Naive thymus-derived CD4-positive, alpha-beta T cell (primary cell): ENCODE data around the gene SYNGR4. TPM values are rescaled to one million over a fixed set of nuclear protein-coding genes. Genes with fewer than 3 reads are reported as not detected.

Source experiments
- ATAC-seq: fragments of 150-1000 bp; cut with Tn5 transposase; 2 replicates; pipeline ENCODE4 v1.10.0; 2021; ENCODE audit warnings: mild to moderate bottlenecking, moderate library complexity
- CTCF ChIA-PET: fragments of 350-600 bp; sonication (Branson Sonifier 250); formaldehyde crosslinking; loops from one replicate; lab custom pipeline; 2021; ENCODE audit warnings: antibody characterized with exemption; lab: Charles Lee
- POLR2A ChIA-PET: fragments of 350-600 bp; sonication (Branson Sonifier 250); formaldehyde crosslinking; loops from one replicate; lab custom pipeline; 2021; ENCODE audit warnings: antibody characterized with exemption, inconsistent platforms; lab: Charles Lee
- DNase-seq, 9 donors: peaks; one replicate each; pipeline versions ENCODE4 v3.0.0 to v3.0.0-alpha.2; 2020 to 2022; ENCODE audit warnings: mixed read lengths in 1 of 9
- H3K27ac ChIP-seq: one replicate; pipeline ENCODE4 v1.7.0; 2013; ENCODE audit warnings: mild to moderate bottlenecking, low read depth, low read length, moderate library complexity
- H3K27me3 ChIP-seq, 2 donors: one replicate each; pipeline ENCODE4 v1.7.0; 2013; ENCODE audit warnings: low read length in 2 of 2, mild to moderate bottlenecking in 2 of 2, moderate library complexity in 2 of 2; ENCODE audit not compliant: control insufficient read depth in 2 of 2, insufficient read depth in 2 of 2
- H3K36me3 ChIP-seq, 3 experiments: 1 replicate in 2 of 3; 2 replicates in 1 of 3; pipeline ENCODE4 v1.7.0; 2013; ENCODE audit warnings: low read length in 3 of 3, mild to moderate bottlenecking in 3 of 3, moderate library complexity in 1 of 3; ENCODE audit not compliant: insufficient read depth in 3 of 3, control insufficient read depth in 2 of 3
- H3K4me1 ChIP-seq, 2 donors: one replicate each; pipeline ENCODE4 v1.7.0; 2013; ENCODE audit warnings: low read length in 2 of 2, mild to moderate bottlenecking in 2 of 2, moderate library complexity in 1 of 2; ENCODE audit not compliant: control insufficient read depth in 2 of 2, insufficient read depth in 2 of 2
- H3K4me3 ChIP-seq: 2 replicates; pipeline ENCODE4 v1.7.0; 2013; ENCODE audit warnings: mild to moderate bottlenecking, low read length
- H3K9me3 ChIP-seq, 3 experiments: 1 replicate in 2 of 3; 2 replicates in 1 of 3; pipeline ENCODE4 v1.7.0; 2013; ENCODE audit warnings: low read length in 3 of 3; ENCODE audit not compliant: control insufficient read depth in 2 of 3
- H3K27ac Mint-ChIP-seq, 9 donors: one replicate each; pipeline ENCODE4 v1.8.0; 2020 to 2022; ENCODE audit warnings: mixed read lengths in 9 of 9, mild to moderate bottlenecking in 8 of 9, moderate library complexity in 5 of 9, inconsistent platforms in 2 of 9
- H3K27me3 Mint-ChIP-seq, 5 donors: one replicate each; pipeline ENCODE4 v1.8.0; 2021 to 2022; ENCODE audit warnings: mixed read lengths in 5 of 5, mild to moderate bottlenecking in 1 of 5
- H3K36me3 Mint-ChIP-seq, 5 donors: one replicate each; pipeline ENCODE4 v1.8.0; 2020 to 2022; ENCODE audit warnings: mixed read lengths in 5 of 5, mild to moderate bottlenecking in 3 of 5, inconsistent platforms in 1 of 5
- H3K4me1 Mint-ChIP-seq, 7 donors: one replicate each; pipeline ENCODE4 v1.8.0; 2020 to 2022; ENCODE audit warnings: mixed read lengths in 7 of 7, mild to moderate bottlenecking in 3 of 7, inconsistent platforms in 1 of 7
- H3K4me3 Mint-ChIP-seq, 10 donors: one replicate each; pipeline ENCODE4 v1.8.0; 2020 to 2022; ENCODE audit warnings: mild to moderate bottlenecking in 10 of 10, mixed read lengths in 10 of 10, moderate library complexity in 6 of 10, inconsistent platforms in 2 of 10
- H3K9me3 Mint-ChIP-seq, 11 donors: one replicate each; pipeline ENCODE4 v1.8.0; 2020 to 2022; ENCODE audit warnings: mixed read lengths in 11 of 11, mild to moderate bottlenecking in 4 of 11, inconsistent platforms in 1 of 11, moderate library complexity in 1 of 11
- intact Hi-C, 2 donors: fragments of 100-400 bp; cut with micrococcal nuclease; formaldehyde crosslinking; loops; one replicate each; pipeline ENCODE4 v1.15.1; 2023
- polyA plus RNA-seq, 2 donors: library from polyadenylated mRNA; unstranded; fragments of 300-500 nt; fragmentation: Illumina TruSeq; gene quantifications; one replicate each; pipeline ENCODE4 v1.2.3, GENCODE V29; 2021
- total RNA-seq, 6 experiments: library from RNA in 5 of 6; stranded (reverse) in 5 of 6; gene quantifications; 1 replicate in 5 of 6; 2 replicates in 1 of 6; pipeline ENCODE4 v1.2.3 and lab custom pipeline; 2021 to 2026

The SYNGR4 gene
- total and polyA plus RNA-seq, 7 experiments from 2014 or later: not detected

DNA sequence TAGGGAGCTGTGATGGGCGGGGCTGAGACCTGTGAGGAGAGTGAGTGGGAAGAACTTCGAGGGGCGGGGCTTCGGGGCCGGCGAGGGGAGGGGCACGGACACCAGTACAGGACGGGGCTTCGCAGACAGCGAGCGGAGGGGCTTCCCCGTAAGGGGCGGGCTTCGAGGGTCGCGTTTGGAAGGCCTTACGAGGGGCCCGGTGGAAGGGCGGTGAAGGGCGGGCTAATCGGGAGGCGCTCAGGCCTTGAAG, 42.9 kb upstream of the SYNGR4 start:
- intact Hi-C loops: loop anchor here (1.0 to 10.0 kb wide), 19 partner anchors 12 to 1546 kb away; partner anchors contain the start of genes CCDC9 (in 2 of the 2), KDELR1 (in 2 of the 2), LIG1 (in 2 of the 2) and ZSWIM9 (in 2 of the 2)
- peaks cover 36 to 57% (median 46%) of the 10 kb centered on the region in 7 donors for H3K4me1 Mint-ChIP-seq
- Histone ChIP-seq H3K36me3 (no peaks in the 10 kb centered on the region), H3K27ac (peak overlapping the region; percentile 100), H3K27me3 (no peaks in the 10 kb centered on the region), H3K9me3 (no peaks in the 10 kb centered on the region), H3K4me1 (peaks cover 40 to 43% of the 10 kb centered on the region in 2 donors), H3K4me3 (peak overlapping the region; percentile 78)
- H3K27me3 Mint-ChIP-seq: peaks cover 0 to 2% (median 0%) of the 10 kb centered on the region in 5 donors
- H3K36me3 Mint-ChIP-seq: peaks cover 0 to 20% (median 0%) of the 10 kb centered on the region in 5 donors
- H3K9me3 Mint-ChIP-seq: peaks cover 0 to 3% (median 0%) of the 10 kb centered on the region in 11 donors
- ChIA-PET CTCF (interaction anchor here (0.8 to 10.3 kb wide), 5 partner anchors 12 to 287 kb away, joined by 3 to 217 read pairs (median 3); partner anchors contain the start of genes SYNGR4 and TMEM143), POLR2A (interaction anchor here (0.6 to 10.3 kb wide), 10 partner anchors 10 to 633 kb away, joined by 3 to 424 read pairs (median 3); partner anchors contain the start of genes BAX, KDELR1, RPL18 and SPHK2)
- peak overlapping the region; percentile 90 to 99 (median 96) for H3K4me3 Mint-ChIP-seq
- peak overlapping the region; percentile 96 to 100 (median 99) for H3K27ac Mint-ChIP-seq
- DNase-seq (peak; percentile 84 to 96 (median 91)), ATAC-seq (peak; percentile 75)

DNA sequence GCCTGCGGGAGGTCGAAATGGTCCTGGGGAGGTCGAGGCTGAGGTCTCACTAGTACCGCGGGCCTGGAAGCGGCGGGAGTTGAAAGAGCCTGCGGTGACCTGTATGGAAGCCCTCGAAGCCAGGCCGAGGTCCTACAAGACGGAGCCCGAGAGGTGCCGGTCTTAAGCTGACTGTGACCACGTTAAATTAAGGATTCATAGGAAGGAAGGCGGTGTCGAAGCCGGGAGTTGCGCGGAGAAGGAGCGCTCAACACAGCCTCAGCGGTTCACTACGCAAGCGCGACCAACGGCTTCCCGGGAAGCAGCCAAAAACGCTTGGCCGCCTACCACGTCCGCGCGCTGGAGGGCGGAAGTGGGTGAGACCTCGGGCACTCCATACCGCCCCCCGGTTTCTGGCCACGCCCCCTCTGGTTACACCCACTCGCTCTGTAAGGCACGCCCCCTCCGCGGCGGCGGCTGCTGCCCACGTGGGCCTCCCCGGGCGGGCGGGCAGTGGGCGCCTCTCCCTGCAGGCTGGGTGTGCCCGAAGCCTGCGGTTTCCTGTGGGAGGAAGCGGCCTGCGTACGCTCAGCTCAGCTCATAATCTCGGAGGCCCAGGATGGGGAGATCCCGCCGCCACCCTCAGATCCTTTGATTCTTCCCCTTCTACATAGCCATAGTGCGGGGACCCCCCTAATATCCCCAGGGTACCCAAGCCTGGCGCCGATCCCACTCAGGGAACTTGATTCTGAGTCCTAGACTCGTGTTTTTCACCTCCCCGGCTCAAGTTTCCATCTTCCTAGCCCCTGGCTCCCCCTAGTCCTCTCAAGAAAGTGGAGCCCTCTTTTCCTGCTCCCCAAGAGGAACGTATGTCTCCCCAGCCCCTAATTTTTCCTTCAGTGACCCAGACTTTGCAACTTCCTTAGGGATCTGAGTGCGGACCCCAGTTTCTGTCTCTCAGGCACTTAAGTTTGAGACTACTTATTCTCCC, 42.3 kb upstream of the SYNGR4 start:
- Histone ChIP-seq H3K9me3 (no peaks in the 10 kb centered on the region), H3K36me3 (no peaks in the 10 kb centered on the region), H3K4me1 (peaks cover 45 to 47% of the 10 kb centered on the region in 2 donors), H3K27me3 (no peaks in the 10 kb centered on the region), H3K27ac (peak overlapping the region; percentile 100), H3K4me3 (peak overlapping the region; percentile 79)
- H3K27ac Mint-ChIP-seq: peak overlapping the region; percentile 96 to 100 (median 99)
- H3K36me3 Mint-ChIP-seq: peaks cover 0 to 25% (median 0%) of the 10 kb centered on the region in 5 donors
- ATAC-seq (peak; percentile 87), DNase-seq (peak; percentile 99 to 100 (median 100))
- ChIA-PET CTCF (interaction anchor here (0.6 to 10.3 kb wide), 6 partner anchors 13 to 643 kb away, joined by 3 to 217 read pairs (median 3); partner anchors contain the start of genes SYNGR4 and TMEM143), POLR2A (interaction anchor here (0.5 to 10.3 kb wide), 15 partner anchors 11 to 1225 kb away, joined by 3 to 424 read pairs (median 3); partner anchors contain the start of genes BAX, CARD8, RPL18 and SPHK2)
- H3K27me3 Mint-ChIP-seq: peaks cover 0 to 2% (median 0%) of the 10 kb centered on the region in 5 donors
- intact Hi-C loops: loop anchor here (1.0 to 10.0 kb wide), 22 partner anchors 11 to 1545 kb away; partner anchors contain the start of genes CARD8 (in 2 of the 2), CCDC9 (in 2 of the 2), KDELR1 (in 2 of the 2) and LIG1 (in 2 of the 2)
- peaks cover 36 to 63% (median 51%) of the 10 kb centered on the region in 7 donors for H3K4me1 Mint-ChIP-seq
- H3K9me3 Mint-ChIP-seq: peaks cover 0 to 3% (median 0%) of the 10 kb centered on the region in 11 donors
- H3K4me3 Mint-ChIP-seq: peak overlapping the region; percentile 90 to 99 (median 96)

DNA sequence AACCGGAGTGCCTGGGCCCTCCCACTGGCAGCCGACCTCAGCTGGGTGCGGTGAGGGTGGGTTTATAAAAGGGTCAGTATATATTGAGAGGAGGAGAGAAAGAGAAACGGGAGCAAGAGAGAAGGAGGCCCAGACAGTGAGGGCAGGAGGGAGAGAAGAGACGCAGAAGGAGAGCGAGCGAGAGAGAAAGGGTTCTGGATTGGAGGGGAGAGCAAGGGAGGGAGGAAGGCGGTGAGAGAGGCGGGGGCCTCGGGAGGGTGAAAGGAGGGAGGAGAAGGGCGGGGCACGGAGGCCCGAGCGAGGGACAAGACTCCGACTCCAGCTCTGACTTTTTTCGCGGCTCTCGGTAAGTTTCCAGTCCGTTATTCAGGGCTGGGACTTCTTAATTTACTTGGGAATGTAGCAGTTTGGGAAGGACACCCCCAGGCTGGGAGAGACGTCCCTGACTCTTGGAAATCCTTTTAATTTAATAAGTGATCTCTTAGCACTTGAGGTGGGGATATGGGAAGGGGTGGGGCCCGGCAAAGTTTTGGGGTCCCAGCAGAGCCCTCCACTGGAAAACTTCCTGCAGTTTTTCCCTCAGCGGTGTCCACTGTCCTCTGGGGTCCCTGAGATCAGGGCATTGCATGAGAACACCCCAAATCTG, 38.8 kb upstream of the SYNGR4 start, which contains the start of gene EMP3:
TSS of gene EMP3 (plus strand) at position 288 of the 646 bp plus-strand sequence. CDS start 1,293 bp downstream, outside the sequence.
- Mint-ChIP-seq H3K27me3 (no peaks in the 10 kb centered on the region), H3K4me1 (peaks cover 37 to 90% (median 76%) of the 10 kb centered on the region in 7 donors), H3K4me3 (peak within 1 kb of the TSS; percentile 92 to 99 (median 96)), H3K36me3 (peaks cover 0 to 54% (median 10%) of the 10 kb centered on the region in 5 donors), H3K9me3 (peaks cover 0 to 3% (median 0%) of the 10 kb centered on the region in 11 donors), H3K27ac (peak within 1 kb of the TSS; percentile 96 to 100 (median 99))
- ATAC-seq (peak; percentile 46), DNase-seq (peak; percentile 61 to 89 (median 86))
- no peaks in the 10 kb centered on the region for H3K9me3 ChIP-seq
- ChIA-PET CTCF (interaction anchor here (0.6 to 10.3 kb wide), 3 partner anchors 10 to 163 kb away, joined by 3 to 217 read pairs (median 7); no protein-coding TSS in a partner anchor), POLR2A (interaction anchor here (0.7 to 10.3 kb wide), 6 partner anchors 9 to 312 kb away, joined by 3 to 424 read pairs (median 4); partner anchors contain the start of genes DBP, SYNGR4 and TMEM143)
- intact Hi-C loops: loop anchor here (5.0 to 10.0 kb wide), 3 partner anchors 669 to 1267 kb away; partner anchors contain the start of genes BICRA (in 1 of the 2), GYS1 (in 1 of the 2), PRR12 (in 1 of the 2) and RUVBL2 (in 1 of the 2)
- H3K36me3 ChIP-seq: peaks cover 0 to 8% (median 3%) of the 10 kb centered on the region in 3 experiments
- peak within 1 kb of the TSS; percentile 89 for H3K4me3 ChIP-seq
- H3K27me3 ChIP-seq: no peaks in the 10 kb centered on the region
- H3K4me1 ChIP-seq: peaks cover 71% of the 10 kb centered on the region in 2 donors
- peak within 1 kb of the TSS; percentile 100 for H3K27ac ChIP-seq

DNA sequence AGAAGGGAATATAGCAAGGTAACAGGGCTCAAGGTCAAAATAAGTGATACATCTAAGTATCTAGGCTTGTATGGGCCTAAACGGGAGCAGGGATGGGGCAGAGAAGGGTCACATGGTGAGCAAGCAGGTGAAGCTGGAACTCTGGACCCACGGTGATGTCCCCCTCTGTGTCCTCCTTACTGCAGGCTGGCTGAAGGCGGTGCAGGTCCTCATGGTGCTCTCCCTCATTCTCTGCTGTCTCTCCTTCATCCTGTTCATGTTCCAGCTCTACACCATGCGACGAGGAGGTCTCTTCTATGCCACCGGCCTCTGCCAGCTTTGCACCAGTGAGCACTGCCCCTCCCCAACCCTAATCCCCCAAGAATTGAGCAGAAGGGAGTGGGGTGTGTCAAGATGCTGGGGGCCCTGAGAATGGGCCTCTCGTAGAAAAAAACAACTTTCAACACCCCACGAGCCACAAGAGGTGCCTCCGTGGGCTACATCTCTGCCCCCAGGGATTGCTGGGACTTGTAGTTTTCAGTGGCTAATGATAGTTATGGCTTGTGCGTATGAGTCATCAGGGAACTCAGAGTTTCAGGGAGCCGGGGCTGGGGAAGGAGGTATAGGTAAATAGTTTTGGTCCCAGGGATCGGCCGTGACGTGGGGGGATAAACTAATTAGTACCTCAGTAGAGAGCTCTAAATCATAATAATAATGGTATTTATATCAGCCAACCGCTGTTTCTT, 34.8 kb upstream of the SYNGR4 start:
- ChIA-PET POLR2A (interaction anchor here (0.5 to 10.5 kb wide), 15 partner anchors 9 to 1522 kb away, joined by 3 to 424 read pairs (median 3); partner anchors contain the start of genes CA11, CARD8, EMP3 and PTOV1), CTCF (interaction anchor here (0.9 to 12.3 kb wide), 2 partner anchors 9 to 512 kb away, joined by 3 to 217 read pairs; partner anchors contain the start of gene EMP3)
- peak in 7 of 9 donors; percentile 15 to 64 (median 27) for DNase-seq
- Mint-ChIP-seq H3K27me3 (no peaks in the 10 kb centered on the region), H3K27ac (peak overlapping the region; percentile 91 to 100 (median 98)), H3K4me1 (peaks cover 24 to 90% (median 67%) of the 10 kb centered on the region in 7 donors), H3K4me3 (peak overlapping the region; percentile 81 to 100 (median 94)), H3K9me3 (no peaks in the 10 kb centered on the region), H3K36me3 (peaks cover 0 to 53% (median 15%) of the 10 kb centered on the region in 5 donors)
- ATAC-seq: no peak
- intact Hi-C loops: loop anchor here (5.0 to 10.0 kb wide), 3 partner anchors 665 to 1263 kb away; partner anchors contain the start of genes BICRA (in 1 of the 2), GYS1 (in 1 of the 2), PRR12 (in 1 of the 2) and RUVBL2 (in 1 of the 2)
- Histone ChIP-seq H3K27me3 (no peaks in the 10 kb centered on the region), H3K9me3 (no peaks in the 10 kb centered on the region), H3K27ac (peak overlapping the region; percentile 93), H3K36me3 (peaks cover 0 to 12% (median 3%) of the 10 kb centered on the region in 3 experiments), H3K4me3 (peak overlapping the region; percentile 51), H3K4me1 (peaks cover 58 to 67% of the 10 kb centered on the region in 2 donors)
